Progenitor cell of endocrine pancreas (in vitro differentiated cells): ENCODE measurements around the gene SLC25A19. TPM values are rescaled to one million over a fixed set of nuclear protein-coding genes. Genes with fewer than 3 reads are reported as not detected.
"Not testable (repeated sequence)": the region's sequence is repeated elsewhere in the genome, so short reads cannot be mapped to it uniquely, and the experiment has no call there.

Source experiments
- DNase-seq: peaks from one replicate; pipeline ENCODE4 v3.0.0; 2021; ENCODE audit warnings: low spot score; ENCODE audit not compliant: unreplicated experiment
- H3K27ac Mint-ChIP-seq: 2 replicates; pipeline ENCODE4 v1.8.0; 2021; ENCODE audit warnings: mild to moderate bottlenecking, moderate library complexity, mixed read lengths
- H3K27me3 Mint-ChIP-seq: 2 replicates; pipeline ENCODE4 v1.8.0; 2021; ENCODE audit warnings: mixed read lengths
- H3K36me3 Mint-ChIP-seq: 2 replicates; pipeline ENCODE4 v1.8.0; 2022; ENCODE audit warnings: mixed read lengths; ENCODE audit not compliant: insufficient read depth
- H3K4me1 Mint-ChIP-seq: 2 replicates; pipeline ENCODE4 v1.8.0; 2021; ENCODE audit warnings: low read depth, mixed read lengths
- H3K4me3 Mint-ChIP-seq: 2 replicates; pipeline ENCODE4 v1.8.0; 2021; ENCODE audit warnings: low read depth, mild to moderate bottlenecking, moderate library complexity, mixed read lengths
- H3K9me3 Mint-ChIP-seq: 2 replicates; pipeline ENCODE4 v1.8.0; 2021; ENCODE audit warnings: low read depth, mixed read lengths
- CTCF ChIP-seq: fragments of 200-600 bp; sonication (generic); IDR thresholded peaks from one replicate; pipeline ENCODE4 v1.5.0; 2021; ENCODE audit warnings: antibody characterized with exemption, mild to moderate bottlenecking; ENCODE audit not compliant: unreplicated experiment
- total RNA-seq: library from RNA; stranded (reverse); gene quantifications from 2 replicates; pipeline ENCODE4 v1.2.1, GENCODE V29; 2021

The SLC25A19 gene
- total RNA-seq, 1 donor from 2014 or later, result 18.4 TPM

GRCh38 chr17:75301502-75302206 lies 12.4 kb upstream of the SLC25A19 start:
- Mint-ChIP-seq H3K36me3 (no peaks in the 10 kb centered on the region), H3K9me3 (no peaks in the 10 kb centered on the region), H3K4me1 (peaks cover 4% of the 10 kb centered on the region), H3K27me3 (no peaks in the 10 kb centered on the region), H3K4me3 (no peak overlapping the region), H3K27ac (no peak overlapping the region)
- no peak for TF ChIP-seq CTCF
- DNase-seq, result no peak

GRCh38 chr17:75301049-75301448 lies 11.8 kb upstream of the SLC25A19 start:
- Mint-ChIP-seq H3K36me3 (no peaks in the 10 kb centered on the region), H3K9me3 (no peaks in the 10 kb centered on the region), H3K27ac (no peak overlapping the region), H3K4me1 (peaks cover 4% of the 10 kb centered on the region), H3K27me3 (no peaks in the 10 kb centered on the region), H3K4me3 (no peak overlapping the region)
- TF ChIP-seq CTCF, result no peak
- no peak for DNase-seq

- H3K9me3 Mint-ChIP-seq, result no peaks in the 10 kb centered on the region
- H3K4me3 Mint-ChIP-seq, result no peak overlapping the region
- peaks cover 6% of the 10 kb centered on the region for H3K4me1 Mint-ChIP-seq
- H3K36me3 Mint-ChIP-seq, result no peaks in the 10 kb centered on the region
- DNase-seq, result no peak
- H3K27me3 Mint-ChIP-seq, result no peaks in the 10 kb centered on the region
- no peak for TF ChIP-seq CTCF
- no peak overlapping the region for H3K27ac Mint-ChIP-seq
Observed at GRCh38 chr17:75300280-75300679, 11.0 kb upstream of the SLC25A19 start.

- no peak overlapping the region for H3K4me3 Mint-ChIP-seq
- peaks cover 6% of the 10 kb centered on the region for H3K4me1 Mint-ChIP-seq
- no peaks in the 10 kb centered on the region for H3K36me3 Mint-ChIP-seq
- TF ChIP-seq CTCF, result no peak
- H3K9me3 Mint-ChIP-seq, result no peaks in the 10 kb centered on the region
- H3K27me3 Mint-ChIP-seq, result no peaks in the 10 kb centered on the region
- DNase-seq, result no peak
- no peak overlapping the region for H3K27ac Mint-ChIP-seq
Observed at GRCh38 chr17:75295201-75296158, 6.2 kb upstream of the SLC25A19 start.

- not testable (repeated sequence) for H3K27ac Mint-ChIP-seq, DNase-seq, H3K36me3 Mint-ChIP-seq, H3K9me3 Mint-ChIP-seq, H3K4me3 Mint-ChIP-seq, H3K27me3 Mint-ChIP-seq
- peaks cover 12% of the 10 kb centered on the region for H3K4me1 Mint-ChIP-seq
Observed at GRCh38 chr17:75292810-75293448, 3.7 kb upstream of the SLC25A19 start.
